Stimulated activated CD8-positive, alpha-beta memory T cell treated with anti-CD3 and anti-CD28 coated beads, Interleukin-4, amount 100 ng/mL, for 1 hour (primary cell): Measurements from ENCODE around the gene EEF1A2.

Experiments
- DNase-seq, 2 donors: peaks; one replicate each; pipeline ENCODE4 v3.0.0-alpha.2; 2020; ENCODE audit warnings: low read depth in 2 of 2, low spot score in 1 of 2

EEF1A2 gene

DNA sequence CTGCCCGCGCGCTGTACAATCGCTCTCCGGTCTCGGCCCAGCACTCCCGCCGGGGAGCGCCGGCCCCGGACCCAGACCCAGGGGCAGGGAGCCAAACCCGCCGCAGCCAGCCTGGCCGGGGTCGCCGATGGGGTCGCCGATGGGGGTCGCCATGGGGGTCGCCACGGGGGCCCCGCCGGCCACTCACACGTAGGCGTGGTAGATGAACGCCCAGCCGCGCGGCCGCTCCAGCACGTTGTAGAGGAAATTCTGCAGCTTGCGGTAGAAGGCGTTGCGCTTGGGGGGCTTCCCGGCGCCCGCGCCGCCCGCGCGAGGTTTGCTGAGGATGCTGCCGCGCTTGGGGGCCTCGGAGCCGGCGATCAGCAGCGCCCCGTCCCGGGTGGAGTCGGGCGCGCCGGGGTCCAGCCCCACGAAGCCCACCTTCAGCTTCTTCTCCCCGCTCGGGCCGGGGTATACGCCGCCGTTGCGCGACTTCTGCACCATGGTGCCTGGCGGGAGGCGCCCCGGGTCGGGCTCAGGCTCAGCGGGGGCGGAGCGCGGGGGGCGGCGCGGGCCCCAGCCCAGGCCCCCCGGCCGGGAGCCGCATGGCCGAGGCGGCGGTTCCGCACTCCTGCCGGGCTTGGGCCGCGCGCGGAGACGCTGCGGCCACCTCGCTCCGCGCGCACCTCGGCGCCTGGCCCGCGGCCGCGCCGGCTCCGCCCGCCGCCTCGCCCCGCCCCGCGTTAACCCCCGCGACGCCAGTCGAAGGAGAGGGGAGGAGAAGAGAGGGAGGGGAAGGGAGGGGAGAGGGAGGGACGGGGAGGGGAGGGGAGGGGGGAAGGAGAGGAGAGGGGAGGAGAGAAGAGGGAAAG lies 26.7 kb downstream of the EEF1A2 start, which contains the start of gene KCNQ2:
KCNQ2 (minus strand) TSS at position 675 of the 851 bp plus-strand sequence; CDS start at position 483, 192 bp downstream.
- no peak for DNase-seq

DNA sequence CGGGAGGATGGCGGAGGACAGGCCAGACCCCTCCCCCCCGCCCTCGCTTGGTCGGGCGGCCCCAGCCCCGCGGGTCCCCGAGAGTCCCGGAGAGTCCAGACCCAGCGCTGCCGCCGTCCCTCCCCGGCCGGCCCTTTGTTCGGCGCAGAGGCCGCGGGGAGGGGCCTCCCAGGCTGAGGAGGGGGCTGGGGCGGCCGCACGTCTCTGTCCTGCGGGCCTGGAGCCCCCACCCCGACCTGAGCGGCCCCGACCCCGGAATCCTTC lies 27.2 kb downstream of the EEF1A2 start:
- no peak for DNase-seq

DNA sequence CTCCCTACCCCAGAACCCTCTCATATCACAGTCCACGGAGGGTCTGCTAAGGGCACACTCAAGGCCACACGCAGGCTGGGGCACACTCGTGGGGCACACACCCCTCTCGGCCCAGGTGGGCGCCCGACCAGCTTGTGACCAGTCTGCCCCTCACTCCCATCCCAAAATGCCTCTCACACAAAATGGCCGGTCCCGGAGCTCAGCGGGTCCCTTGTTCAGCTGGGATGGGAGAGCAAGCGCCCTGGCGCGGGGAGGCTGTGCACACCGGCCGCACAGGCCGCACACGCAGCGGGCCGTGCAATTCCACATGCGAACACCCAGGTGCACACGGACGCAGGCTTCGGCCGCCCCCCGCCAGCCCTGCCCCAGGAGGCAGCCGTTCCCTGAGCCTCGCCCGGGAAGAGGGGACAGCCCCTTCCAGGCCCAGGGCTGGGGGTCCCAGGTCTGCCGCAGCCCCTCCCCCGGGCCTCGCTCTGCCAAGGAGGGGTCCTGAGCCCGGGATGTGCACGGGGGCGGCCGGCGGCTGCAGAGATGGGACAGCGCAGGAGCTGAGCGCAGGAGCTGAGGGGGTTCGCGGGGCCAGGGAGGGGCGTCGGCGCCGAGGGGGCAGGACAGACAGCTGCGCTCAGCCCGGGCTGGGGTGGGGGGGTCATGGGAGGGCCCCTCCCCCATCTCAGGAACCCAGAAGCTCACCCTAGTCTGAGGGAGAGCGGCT lies 27.7 kb downstream of the EEF1A2 start:
- no peak for DNase-seq

DNA sequence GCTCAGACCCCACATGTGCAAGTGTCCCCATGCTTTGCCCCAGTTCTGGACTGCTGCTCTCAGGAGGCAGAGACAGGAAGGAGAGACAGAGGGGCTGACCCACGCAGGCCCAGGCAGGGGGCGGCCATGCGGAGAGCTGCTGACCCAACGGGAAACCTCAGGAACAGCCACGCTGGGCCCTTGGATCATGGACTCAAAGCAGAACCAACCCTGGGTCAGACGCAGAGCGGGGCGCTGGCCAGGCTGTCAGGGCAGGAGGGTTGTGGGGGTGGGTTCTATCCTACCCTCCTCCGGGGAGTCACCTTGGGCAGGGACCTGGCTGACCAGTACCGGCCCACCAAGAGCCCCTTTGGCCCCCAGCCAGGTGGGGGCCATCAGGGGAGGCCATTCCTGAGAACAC lies 28.5 kb downstream of the EEF1A2 start:
- DNase-seq, result no peak

DNA sequence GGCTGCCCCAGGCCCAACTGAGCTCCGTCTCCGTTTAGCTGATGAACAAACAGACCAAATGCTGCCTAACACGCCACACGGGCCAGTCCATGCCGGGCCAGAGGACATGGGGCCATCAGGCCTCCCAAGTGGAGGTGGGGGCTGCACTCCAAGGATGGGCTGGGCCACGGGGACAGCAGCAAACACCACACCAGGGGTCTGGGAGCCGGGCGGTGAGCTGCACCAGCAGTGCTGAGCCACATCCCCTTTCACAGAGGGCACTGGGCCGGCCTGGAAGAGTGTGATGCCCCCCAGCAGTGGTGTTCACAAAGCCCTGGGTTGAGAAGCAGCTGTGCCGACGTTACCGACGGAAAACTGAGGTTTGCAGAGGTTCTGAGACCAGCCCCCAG lies 29.2 kb downstream of the EEF1A2 start:
- no peak for DNase-seq

DNA sequence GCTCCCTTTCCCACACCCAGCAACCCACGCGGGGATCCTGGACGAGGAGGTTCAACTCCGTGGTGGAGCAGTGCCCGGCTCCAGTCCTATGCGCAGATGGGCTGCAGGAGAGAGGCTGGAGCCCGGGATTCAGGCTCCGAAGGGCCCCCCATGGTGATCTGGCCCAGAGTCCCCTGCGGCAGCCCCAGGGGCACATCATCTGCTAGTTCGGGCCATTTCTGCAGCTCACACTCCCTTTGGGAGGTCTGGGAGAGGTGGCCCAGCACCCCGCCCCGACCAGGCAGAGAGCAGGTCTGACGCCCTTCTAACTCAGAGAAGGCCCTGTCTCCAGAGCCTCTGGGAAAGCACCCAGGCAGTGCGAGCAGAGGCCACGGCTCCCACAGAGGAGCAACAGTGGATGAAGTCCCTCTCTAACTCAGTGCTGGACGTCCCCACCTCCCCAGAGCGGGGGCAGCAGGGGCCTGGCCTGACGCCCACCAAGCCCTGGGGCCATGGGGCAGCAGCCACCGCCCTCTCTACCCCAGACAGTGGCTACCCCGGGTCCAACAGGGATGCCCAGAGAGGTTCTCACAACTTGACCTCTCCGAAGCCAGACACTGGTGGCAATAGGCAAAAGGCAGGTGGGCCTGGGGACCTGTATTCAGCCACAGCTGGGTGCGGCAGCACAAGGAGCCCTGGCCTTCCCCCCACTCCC lies 29.7 kb downstream of the EEF1A2 start:
- no peak for DNase-seq

DNA sequence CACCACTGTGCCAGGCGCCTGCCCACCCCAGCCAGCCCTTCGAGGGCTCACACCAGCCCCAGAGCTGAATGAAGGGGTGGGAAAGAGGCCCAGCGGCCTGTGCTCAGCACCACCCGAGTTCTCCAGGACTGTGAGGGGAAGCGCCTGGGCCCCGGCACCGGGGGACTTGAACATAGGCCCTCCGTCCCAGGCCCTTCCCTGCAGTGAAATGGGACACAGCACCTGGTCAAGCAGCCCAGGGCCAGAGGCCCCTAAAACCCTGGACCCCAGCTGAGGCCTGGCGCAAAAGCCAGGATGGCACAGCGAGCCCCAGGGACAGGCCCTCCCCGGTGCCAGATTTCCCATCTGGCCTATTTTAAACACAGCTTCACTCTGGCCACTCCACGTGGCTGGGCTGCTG lies 30.5 kb downstream of the EEF1A2 start:
- DNase-seq, result no peak

DNA sequence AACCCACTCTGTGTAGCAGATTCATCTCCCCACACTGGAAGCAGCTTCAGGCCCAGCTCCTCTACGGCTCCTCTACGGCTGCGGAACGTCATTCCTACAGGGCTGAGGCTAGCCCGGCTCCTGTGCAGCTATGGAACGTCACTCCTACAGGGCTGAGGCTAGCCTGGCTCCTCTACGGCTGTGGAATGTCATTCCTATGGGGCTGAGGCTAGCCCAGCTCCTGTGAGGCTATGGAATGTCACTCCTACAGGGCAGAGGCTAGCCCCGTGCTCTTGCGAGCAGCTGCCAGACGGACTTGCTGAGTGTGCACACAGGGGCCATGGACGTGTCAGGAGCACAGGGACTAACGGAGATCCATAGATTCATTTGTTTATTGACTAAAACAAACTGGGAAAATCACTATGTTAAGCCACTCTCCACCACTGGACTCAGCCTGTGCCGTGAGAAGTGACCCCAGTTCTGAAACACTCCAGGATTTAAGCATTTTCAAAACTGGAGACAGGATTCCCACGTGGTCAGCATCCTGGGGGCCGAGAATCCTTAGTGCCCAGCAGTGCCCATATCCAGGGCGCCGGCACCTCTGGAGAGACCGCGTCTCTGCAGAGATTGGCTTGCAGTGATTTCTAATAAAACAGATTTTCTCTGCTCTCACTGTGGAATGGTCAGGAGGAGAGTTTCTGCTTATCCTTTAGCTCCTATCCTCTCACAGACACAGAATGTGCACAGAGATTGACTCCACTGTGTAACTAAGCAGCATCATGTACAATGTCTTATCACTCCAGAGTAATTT lies 31.4 kb downstream of the EEF1A2 start:
- DNase-seq, result no peak

DNA sequence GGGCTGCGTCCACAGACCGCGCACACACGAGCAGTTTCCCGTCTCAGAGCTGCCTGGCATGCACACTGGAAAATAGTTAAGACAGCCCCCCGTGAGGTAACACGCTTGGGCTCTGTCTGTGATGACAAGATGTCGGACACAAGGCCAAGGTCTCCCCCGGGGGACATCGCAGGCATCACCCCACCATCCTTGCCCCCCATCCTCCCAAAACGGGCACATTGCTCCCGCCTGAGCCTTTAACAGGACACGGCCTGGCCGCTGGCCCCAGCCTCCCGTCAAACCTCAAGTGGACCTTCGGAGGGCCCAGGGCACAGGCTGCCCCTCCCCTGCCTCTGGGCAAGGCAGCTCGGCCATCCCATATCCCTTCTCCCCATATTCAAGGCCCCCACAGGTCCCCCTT lies 32.0 kb downstream of the EEF1A2 start:
- DNase-seq, result no peak

DNA sequence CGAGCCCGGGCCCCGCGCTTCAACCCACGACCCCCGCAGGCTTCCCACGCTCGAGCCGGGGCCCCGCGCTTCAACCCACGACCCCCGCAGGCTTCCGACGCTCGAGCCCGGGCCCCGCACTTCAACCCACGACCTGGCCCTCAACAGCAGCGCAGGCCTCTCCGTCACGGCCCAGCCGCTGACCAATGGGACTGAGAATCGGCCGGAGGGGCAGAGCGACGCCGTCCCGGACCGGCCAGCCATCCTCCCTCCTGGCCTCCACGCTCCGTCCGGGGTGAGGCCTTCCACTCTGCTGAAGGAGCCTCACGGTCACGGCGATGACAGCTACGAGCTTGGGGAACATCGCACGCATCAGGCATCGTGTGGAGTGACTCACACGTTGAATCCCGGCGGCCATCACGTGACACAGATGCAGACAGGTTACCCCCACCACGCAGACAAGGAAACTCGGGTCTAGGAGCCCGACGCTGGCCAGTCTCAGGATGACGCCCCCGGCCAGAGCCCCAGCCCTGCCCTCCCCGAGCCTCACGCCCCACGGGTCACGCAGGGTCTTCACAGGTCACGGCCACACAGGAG lies 32.5 kb downstream of the EEF1A2 start:
- DNase-seq, result no peak

DNA sequence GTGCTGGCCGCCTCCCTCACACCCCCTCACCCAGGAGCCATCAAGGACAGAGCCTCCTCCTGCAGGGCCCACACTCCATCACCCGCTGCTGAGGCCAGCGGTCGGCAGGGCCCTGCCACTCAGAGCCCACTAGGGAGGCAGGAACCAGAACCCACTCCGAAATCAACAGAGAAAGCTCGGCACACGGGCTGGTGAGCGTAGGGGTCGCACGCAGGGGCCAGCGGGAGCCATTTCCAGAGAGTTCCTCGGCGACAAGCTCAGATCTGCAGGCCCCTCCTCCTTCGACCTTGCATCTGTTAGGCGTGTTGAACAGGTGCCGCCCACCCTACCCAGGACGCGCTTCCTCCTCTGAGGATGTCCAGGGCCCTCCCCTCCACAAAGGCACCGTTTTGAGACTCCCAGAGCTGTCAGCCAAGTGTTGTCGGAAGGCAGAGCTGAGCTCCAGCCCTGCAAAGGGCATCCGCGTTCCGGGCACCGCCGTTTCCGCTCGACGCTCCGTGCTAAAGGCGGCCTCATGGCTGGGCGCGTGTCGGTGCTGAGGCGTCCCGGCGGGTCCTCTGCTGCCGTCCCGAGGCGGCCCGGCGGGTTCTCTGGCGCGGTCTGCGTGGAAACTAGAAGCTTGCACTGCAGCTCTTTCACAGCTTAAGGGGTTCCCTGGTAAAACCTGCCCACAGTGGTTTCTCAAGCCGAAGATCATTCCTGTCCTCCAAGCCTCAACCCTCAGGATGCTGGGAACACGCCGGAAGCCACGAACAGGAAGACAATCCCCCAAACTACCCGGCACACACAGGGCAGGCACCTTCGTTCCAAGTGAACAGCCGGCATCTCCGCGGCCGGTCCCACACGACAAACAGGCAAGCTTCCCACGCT lies 33.3 kb downstream of the EEF1A2 start:
- no peak for DNase-seq

DNA sequence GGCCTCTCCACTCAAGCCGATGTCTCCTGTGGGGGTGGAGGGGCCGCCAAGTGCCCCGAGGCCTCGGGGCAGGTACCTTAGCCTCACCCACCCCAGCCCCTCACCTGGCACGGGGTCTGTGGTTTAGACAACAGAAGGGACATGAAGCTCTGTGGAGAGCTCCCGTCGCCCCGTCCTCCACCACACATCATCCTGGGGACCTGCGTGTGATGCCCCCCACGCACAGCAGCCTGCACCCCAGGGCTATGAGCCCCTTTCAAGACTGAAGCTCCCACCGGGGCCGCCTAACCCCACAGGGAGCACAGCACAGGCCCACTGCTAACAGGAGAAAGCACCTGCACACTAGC lies 34.6 kb downstream of the EEF1A2 start:
- DNase-seq, result no peak

DNA sequence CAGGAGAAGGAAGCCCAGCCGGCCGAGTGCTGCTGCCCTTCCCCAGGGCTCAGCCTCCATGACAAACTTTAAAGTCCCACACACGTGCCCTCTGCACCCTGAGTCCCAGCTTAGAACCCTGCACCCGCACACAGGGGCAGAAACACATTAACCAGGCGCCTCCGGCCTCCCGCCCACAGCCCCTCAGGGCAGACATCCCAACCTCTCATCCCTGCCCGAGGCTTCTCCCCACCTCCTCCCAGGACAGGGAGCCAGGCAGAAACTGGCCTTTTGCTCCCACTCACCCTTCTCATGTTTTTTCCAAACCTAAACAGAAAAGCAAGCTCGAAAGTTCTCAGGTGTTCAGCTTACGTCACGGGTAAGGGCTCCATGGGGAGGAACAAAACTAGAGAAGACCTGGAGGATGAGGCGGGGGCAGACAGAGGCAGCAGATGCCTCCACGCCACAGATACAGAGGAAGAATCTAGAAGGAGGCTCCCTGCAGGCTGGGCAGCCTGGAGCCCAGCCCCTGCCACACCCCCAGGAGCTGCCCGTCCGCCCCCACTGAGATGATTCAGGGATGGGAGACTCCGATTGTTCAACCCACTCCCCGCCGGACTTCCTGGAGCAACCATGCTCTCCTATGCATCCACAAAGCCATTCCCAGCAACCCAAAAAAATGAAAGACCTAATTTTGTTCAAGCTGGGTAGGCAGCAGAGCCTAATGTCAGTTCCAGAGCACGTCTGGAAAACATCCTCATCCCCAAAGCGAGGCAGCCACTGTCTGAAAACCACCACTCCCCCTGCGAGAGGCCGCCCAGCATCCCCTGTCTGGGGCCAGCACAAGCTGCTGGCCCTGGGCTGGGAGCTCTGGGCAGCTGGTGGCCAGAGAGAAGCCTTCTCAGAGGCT lies 35.2 kb downstream of the EEF1A2 start:
- no peak for DNase-seq

DNA sequence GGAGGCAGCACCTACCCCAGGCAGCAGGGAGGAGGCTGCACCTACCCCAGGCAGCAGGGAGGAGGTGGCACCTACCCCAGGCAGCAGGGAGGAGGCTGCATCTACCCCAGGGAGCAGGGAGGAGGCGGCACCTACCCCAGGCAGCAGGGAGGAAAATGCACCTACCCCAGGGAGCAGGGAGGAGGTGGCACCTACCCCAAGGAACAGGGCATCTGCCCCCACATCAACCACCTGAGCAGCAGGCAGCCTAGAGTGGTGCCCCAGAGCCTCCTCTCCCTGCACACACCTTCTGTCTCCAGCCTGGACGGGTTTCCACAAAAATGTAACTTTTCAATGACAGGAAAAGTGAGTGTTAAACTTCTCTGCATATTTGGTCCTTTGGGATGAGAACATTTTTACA lies 36.6 kb downstream of the EEF1A2 start:
- DNase-seq, result no peak

DNA sequence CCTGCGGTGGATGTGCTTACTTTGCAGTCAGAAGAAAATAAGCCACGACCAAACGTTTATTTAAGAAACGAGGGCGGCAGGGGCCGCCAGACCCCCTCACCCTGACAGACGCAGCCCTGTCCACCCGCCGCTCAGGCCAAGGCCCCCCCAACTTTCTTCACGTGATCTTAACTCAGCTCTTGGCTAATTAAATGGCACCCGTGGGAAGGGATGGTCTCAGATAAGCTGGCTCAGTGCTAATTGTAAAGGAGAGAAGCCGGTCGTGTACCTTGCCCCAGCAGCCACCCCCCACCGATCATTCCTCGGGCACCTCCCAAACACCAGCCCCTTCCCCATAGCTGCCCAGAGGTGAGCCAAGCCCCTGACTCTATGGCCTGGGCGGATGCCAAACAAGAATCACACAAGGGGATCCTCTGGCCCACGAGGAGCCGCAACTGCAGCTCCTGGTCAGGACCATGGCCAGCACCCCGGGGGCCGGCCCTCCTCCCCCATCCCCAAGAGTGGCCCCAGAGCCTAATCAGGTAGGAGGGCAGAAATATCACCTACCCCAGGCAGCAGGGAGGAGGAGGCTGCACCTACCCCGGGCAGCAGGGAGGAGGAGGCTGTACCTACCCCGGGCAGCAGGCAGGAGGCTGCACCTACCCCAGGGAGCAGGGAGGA lies 37.6 kb downstream of the EEF1A2 start:
- no peak for DNase-seq

DNA sequence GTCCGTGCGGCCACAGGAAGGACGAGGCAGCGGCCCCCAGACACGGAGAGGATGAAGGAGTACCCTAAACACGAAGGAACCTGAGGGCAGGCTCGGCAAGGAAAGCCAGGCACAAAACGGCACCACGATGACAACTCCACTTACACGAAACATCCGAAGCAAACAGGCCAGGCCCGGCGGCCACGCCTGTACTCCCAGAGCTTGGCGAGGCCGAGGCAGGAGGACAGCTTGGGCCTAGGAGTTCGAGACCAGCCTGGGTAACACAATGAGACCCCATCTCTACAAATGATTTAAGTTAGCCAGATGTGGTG lies 39.9 kb downstream of the EEF1A2 start:
- DNase-seq, result no peak

DNA sequence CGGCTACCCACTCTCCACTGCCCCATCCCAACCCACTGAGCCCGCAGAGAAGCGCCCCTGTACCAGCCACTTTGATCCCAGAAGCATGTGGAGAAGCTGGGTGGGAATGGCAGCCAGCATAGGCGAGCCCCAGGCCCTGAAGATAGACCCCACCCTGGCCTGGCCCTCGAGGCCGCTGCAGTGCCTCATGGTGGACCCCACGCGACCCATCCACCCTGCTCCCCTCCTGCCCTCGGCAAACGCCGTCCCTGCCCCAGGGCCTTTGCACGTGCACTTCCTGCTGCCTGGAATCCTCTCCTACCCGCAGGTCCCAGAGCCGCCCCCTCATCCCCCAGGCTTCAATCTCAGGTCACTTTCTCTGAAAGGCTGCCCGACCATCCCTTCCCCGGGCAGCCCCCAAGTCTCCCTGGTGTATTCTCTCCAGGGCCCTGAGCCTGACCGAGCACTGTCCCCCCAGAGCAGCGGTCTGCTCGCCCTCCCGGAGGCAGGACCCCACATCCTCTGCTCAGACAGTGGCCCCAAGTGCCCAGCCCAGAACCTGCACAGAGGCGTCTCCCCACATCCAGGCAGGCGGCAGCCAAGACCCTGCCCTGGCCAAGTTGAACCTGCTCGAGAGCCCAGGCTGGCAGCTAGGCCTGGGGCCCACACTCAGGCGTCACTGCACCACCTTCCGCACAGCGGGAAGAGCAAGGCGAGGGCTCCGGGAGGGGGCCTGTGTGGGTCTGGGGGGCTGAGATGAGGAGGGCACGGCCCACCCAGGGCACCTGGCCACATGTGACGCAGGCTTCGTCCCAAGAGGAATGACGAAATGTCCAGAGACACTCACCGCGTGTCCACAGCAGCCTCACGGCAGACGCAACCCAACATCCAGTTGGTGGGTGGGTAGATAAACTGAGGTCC lies 40.5 kb downstream of the EEF1A2 start:
- DNase-seq, result no peak

DNA sequence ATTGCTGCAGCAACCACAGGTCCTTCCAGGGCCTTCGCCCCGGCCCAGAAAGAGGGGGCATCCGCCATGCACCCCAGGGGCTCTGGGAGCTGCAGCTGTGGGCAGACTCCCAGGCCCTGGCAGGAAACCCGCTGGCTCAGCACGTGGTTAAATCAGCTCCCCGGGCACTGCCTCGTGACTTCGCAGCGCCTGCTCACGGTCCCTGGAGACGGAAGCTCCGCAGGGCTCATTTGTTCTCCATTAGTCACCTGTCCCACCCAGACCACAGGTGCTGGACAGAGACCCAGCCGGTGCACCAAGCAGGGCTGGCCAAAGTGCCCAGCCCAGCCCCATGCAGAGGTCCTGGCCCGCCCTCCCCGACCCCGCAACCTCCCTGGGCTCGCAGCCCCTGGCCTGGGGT lies 41.1 kb downstream of the EEF1A2 start:
- no peak for DNase-seq
